Hepatocyte (in vitro differentiated cells): ENCODE results near the gene LRP4. TPM values are rescaled to one million over a fixed set of nuclear protein-coding genes. Genes with fewer than 3 reads are reported as not detected.

Experiments
- DNase-seq: peaks from one replicate; pipeline ENCODE4 v3.0.0-alpha.2; 2016; ENCODE audit warnings: low spot score
- H2AFZ ChIP-seq: fragments of 200-600 bp; sonication (generic); 2 replicates; pipeline ENCODE4 v1.6.0; 2016; ENCODE audit warnings: antibody characterized with exemption, mild to moderate bottlenecking
- H3K27ac ChIP-seq: fragments of 200-600 bp; sonication (generic); 2 replicates; pipeline ENCODE4 v1.5.1; 2016; ENCODE audit warnings: mild to moderate bottlenecking
- H3K27me3 ChIP-seq: fragments of 200-600 bp; sonication (generic); 2 replicates; pipeline ENCODE4 v1.6.1; 2016
- H3K36me3 ChIP-seq: fragments of 200-600 bp; sonication (generic); replicated peaks from 2 replicates; pipeline ENCODE4 v1.5.1; 2016; ENCODE audit warnings: low read depth; ENCODE audit not compliant: insufficient read depth
- H3K4me1 ChIP-seq: fragments of 200-600 bp; sonication (generic); 2 replicates; pipeline ENCODE4 v1.5.1; 2016; ENCODE audit warnings: mild to moderate bottlenecking, moderate library complexity; ENCODE audit not compliant: insufficient read depth
- H3K4me2 ChIP-seq: fragments of 200-600 bp; sonication (generic); 2 replicates; pipeline ENCODE4 v1.6.0; 2016
- H3K4me3 ChIP-seq: fragments of 200-600 bp; sonication (generic); 2 replicates; pipeline ENCODE4 v1.5.1; 2016; ENCODE audit warnings: mild to moderate bottlenecking
- H3K79me2 ChIP-seq: fragments of 200-600 bp; sonication (generic); 2 replicates; pipeline ENCODE4 v1.6.0; 2017; ENCODE audit warnings: mild to moderate bottlenecking
- H3K9me2 ChIP-seq: fragments of 200-600 bp; sonication (generic); replicated peaks from 2 replicates; pipeline ENCODE4 v1.6.0; 2017; ENCODE audit warnings: mild to moderate bottlenecking; ENCODE audit not compliant: insufficient read depth
- H3K9me3 ChIP-seq: fragments of 200-600 bp; sonication (generic); 2 replicates; pipeline ENCODE4 v1.5.1; 2016; ENCODE audit warnings: low read depth, mild to moderate bottlenecking
- H4K20me1 ChIP-seq: fragments of 200-600 bp; sonication (generic); 2 replicates; pipeline ENCODE4 v1.6.0; 2016; ENCODE audit warnings: mild to moderate bottlenecking; ENCODE audit not compliant: insufficient read depth, poor library complexity, severe bottlenecking
- CTCF ChIP-seq: fragments of 200-600 bp; sonication (generic); IDR thresholded peaks from 2 replicates; pipeline ENCODE4 v1.5.1; 2016; ENCODE audit warnings: antibody characterized with exemption, mild to moderate bottlenecking; ENCODE audit not compliant: poor library complexity
- EZH2 ChIP-seq: fragments of 200-600 bp; sonication (generic); IDR thresholded peaks from 2 replicates; pipeline ENCODE4 v1.6.1; 2016; ENCODE audit warnings: antibody characterized with exemption, mild to moderate bottlenecking, borderline replicate concordance
- EZH2phosphoT487 ChIP-seq: fragments of 200-600 bp; sonication (generic); IDR thresholded peaks from one replicate; pipeline ENCODE4 v1.6.1; 2018; ENCODE audit warnings: antibody characterized with exemption, mild to moderate bottlenecking, low read depth, moderate library complexity; ENCODE audit not compliant: unreplicated experiment, severe bottlenecking
- WGBS: methylation state at CpG from one replicate; pipeline ENCODE4 v1.1.6; 2016; ENCODE audit warnings: low lambda C conversion rate; ENCODE audit errors: missing lambda C conversion rate; 5-methylcytosine and 5-hydroxymethylcytosine counted together
- polyA plus RNA-seq: library from polyadenylated mRNA; unstranded; fragments of >200 nt; fragmentation: Nextera tagmentation; extraction: Ambion mirVana; gene quantifications from 2 replicates; pipeline ENCODE4 v1.2.1, GENCODE V29; 2016
- total RNA-seq: library from RNA; depleted of rRNA; stranded (reverse); fragments of >200 nt; gene quantifications from 2 replicates; pipeline ENCODE4 v1.2.3, GENCODE V29; 2014

Gene LRP4
- total and polyA plus RNA-seq, 2 experiments from 2014 or later, result 6.4 to 8.0 TPM

- Histone ChIP-seq H3K4me1 (peaks cover 8% of the 10 kb centered on the region), H4K20me1 (no peaks in the 10 kb centered on the region), H3K27me3 (no peaks in the 10 kb centered on the region), H3K4me2 (no peak overlapping the region), H3K79me2 (no peaks in the 10 kb centered on the region), H3K4me3 (no peak overlapping the region), H3K36me3 (no peaks in the 10 kb centered on the region), H3K9me2 (no peaks in the 10 kb centered on the region), H3K27ac (peak overlapping the region; percentile 43), H2AFZ (no peak overlapping the region), H3K9me3 (no peaks in the 10 kb centered on the region)
- TF ChIP-seq CTCF, result no peak
- no peak for TF ChIP-seq EZH2phosphoT487
- no peak for TF ChIP-seq EZH2
- 60% methylated on average over 4 of the region's 4 CpGs for WGBS
- DNase-seq, result peak; percentile 61
Measured at GRCh38 chr11:46920755-46921154, 2.4 kb upstream of the LRP4 start.

DNA sequence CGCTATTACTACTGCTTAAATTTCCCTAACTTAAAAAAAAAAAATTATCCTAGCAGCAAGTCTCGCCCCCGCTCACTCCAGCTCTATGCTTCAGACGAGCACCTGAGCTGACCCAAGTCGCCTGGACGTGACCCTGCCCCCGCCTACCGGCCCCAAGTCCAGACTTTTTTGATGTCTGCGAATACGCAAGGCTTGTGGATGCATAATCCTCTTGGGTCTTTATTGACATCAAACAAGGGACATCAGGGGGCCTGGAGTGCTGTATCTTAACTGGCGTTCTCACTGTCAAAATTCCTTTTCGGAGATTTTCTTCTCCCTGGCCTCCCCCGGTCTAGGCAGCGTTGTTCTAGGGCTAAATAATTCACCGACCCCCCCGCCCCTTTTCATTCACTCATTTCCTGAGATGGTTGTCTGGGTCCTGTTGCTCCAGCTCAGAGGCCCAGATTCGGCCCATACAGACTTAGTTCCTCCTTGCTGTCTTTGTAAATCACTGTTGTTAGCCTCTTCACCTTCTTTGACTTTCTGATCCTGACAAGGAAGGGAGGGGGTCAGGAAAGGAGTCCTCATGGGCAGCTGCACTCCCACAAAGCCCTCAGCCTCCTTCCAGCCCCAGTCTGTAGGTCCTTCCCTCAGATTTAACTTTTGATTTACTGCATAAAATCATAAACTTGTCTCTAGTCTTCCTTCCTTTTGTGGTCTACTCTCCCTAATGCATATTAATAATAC, 601 bp upstream of the LRP4 start:
- Histone ChIP-seq H3K79me2 (peaks cover 15% of the 10 kb centered on the region), H2AFZ (peak overlapping the region; percentile 62), H3K9me3 (no peaks in the 10 kb centered on the region), H3K4me2 (peak overlapping the region; percentile 98), H3K27ac (peak overlapping the region; percentile 50), H3K27me3 (no peaks in the 10 kb centered on the region), H3K9me2 (no peaks in the 10 kb centered on the region), H4K20me1 (no peaks in the 10 kb centered on the region), H3K4me3 (peak overlapping the region; percentile 33), H3K36me3 (no peaks in the 10 kb centered on the region), H3K4me1 (peaks cover 13% of the 10 kb centered on the region)
- WGBS, result 16% methylated on average over 17 of the region's 17 CpGs
- TF ChIP-seq EZH2 (no peak), CTCF (no peak), EZH2phosphoT487 (no peak)
- DNase-seq, result no peak

- WGBS, result 2% methylated on average over 22 of the region's 22 CpGs
- Histone ChIP-seq H3K27ac (peak overlapping the region; percentile 21), H3K36me3 (no peaks in the 10 kb centered on the region), H3K4me3 (peak overlapping the region; percentile 88), H3K27me3 (no peaks in the 10 kb centered on the region), H3K9me3 (no peaks in the 10 kb centered on the region), H2AFZ (peak overlapping the region; percentile 54), H3K4me2 (peak overlapping the region; percentile 98), H4K20me1 (no peaks in the 10 kb centered on the region), H3K4me1 (peaks cover 25% of the 10 kb centered on the region), H3K79me2 (peaks cover 24% of the 10 kb centered on the region), H3K9me2 (no peaks in the 10 kb centered on the region)
- DNase-seq, result no peak
- no peak for TF ChIP-seq EZH2
- no peak for TF ChIP-seq CTCF
- no peak for TF ChIP-seq EZH2phosphoT487
Measured at GRCh38 chr11:46917762-46918082, 628 bp downstream of the LRP4 start.
